Parathyroid adenoma (tissue), 2 donors: ENCODE results near the gene ATXN7L3.

ENCODE experiments used
- H2AFZ ChIP-seq: fragments of 300-600 bp; sonication (generic); one replicate; pipeline ENCODE4 v1.7.0; 2017; ENCODE audit warnings: antibody characterized with exemption, mild to moderate bottlenecking
- H3K27ac ChIP-seq: fragments of 300-600 bp; sonication (generic); one replicate; pipeline ENCODE4 v1.7.0; 2017
- H3K27me3 ChIP-seq: fragments of 300-600 bp; sonication (generic); one replicate; pipeline ENCODE4 v1.7.0; 2017; ENCODE audit warnings: low read length; ENCODE audit not compliant: control insufficient read depth, insufficient read depth
- H3K36me3 ChIP-seq: fragments of 300-600 bp; sonication (generic); one replicate; pipeline ENCODE4 v1.7.0; 2017; ENCODE audit warnings: low read length; ENCODE audit not compliant: control insufficient read depth, insufficient read depth
- H3K4me1 ChIP-seq: fragments of 300-600 bp; sonication (generic); one replicate; pipeline ENCODE4 v1.7.0; 2017; ENCODE audit warnings: control low read depth
- H3K4me2 ChIP-seq: fragments of 300-600 bp; sonication (generic); one replicate; pipeline ENCODE4 v1.7.0; 2017; ENCODE audit warnings: low read length
- H3K4me3 ChIP-seq: fragments of 300-600 bp; sonication (generic); one replicate; pipeline ENCODE4 v1.7.0; 2017; ENCODE audit warnings: low read depth, low read length
- H3K79me2 ChIP-seq: fragments of 300-600 bp; sonication (generic); one replicate; pipeline ENCODE4 v1.7.0; 2017; ENCODE audit warnings: control low read depth
- H3K9ac ChIP-seq: fragments of 300-600 bp; sonication (generic); one replicate; pipeline ENCODE4 v1.7.0; 2017; ENCODE audit warnings: mild to moderate bottlenecking
- H3K9me3 ChIP-seq: fragments of 300-600 bp; sonication (generic); one replicate; pipeline ENCODE4 v1.7.0; 2017; ENCODE audit warnings: low read length; ENCODE audit not compliant: control insufficient read depth
- TF ChIP-seq, protein P1 (sequence below): fragments of 300-600 bp; sonication (generic); IDR thresholded peaks from one replicate; pipeline ENCODE4 v1.7.0; 2017; ENCODE audit warnings: antibody characterized with exemption, mild to moderate bottlenecking
- donor health status: primary hyperparathyroidism.

Gene ATXN7L3

GRCh38 chr17:44191941-44192496 is 7.7 kb downstream of the ATXN7L3 start:
- H3K4me1 ChIP-seq, result no peaks in the 10 kb centered on the region
- H3K79me2 ChIP-seq, result no peaks in the 10 kb centered on the region
- no peak overlapping the region for H3K4me3 ChIP-seq
- H3K9ac ChIP-seq, result no peak overlapping the region
- H3K27ac ChIP-seq, result no peak overlapping the region
- H3K27me3 ChIP-seq, result no peaks in the 10 kb centered on the region
- H3K4me2 ChIP-seq, result no peak overlapping the region
- no peaks in the 10 kb centered on the region for H3K36me3 ChIP-seq
- no peak overlapping the region for H2AFZ ChIP-seq
- no peaks in the 10 kb centered on the region for H3K9me3 ChIP-seq
- TF ChIP-seq, protein P1, sequence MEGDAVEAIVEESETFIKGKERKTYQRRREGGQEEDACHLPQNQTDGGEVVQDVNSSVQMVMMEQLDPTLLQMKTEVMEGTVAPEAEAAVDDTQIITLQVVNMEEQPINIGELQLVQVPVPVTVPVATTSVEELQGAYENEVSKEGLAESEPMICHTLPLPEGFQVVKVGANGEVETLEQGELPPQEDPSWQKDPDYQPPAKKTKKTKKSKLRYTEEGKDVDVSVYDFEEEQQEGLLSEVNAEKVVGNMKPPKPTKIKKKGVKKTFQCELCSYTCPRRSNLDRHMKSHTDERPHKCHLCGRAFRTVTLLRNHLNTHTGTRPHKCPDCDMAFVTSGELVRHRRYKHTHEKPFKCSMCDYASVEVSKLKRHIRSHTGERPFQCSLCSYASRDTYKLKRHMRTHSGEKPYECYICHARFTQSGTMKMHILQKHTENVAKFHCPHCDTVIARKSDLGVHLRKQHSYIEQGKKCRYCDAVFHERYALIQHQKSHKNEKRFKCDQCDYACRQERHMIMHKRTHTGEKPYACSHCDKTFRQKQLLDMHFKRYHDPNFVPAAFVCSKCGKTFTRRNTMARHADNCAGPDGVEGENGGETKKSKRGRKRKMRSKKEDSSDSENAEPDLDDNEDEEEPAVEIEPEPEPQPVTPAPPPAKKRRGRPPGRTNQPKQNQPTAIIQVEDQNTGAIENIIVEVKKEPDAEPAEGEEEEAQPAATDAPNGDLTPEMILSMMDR, result no peak

GRCh38 chr17:44191369-44191768 is 8.3 kb downstream of the ATXN7L3 start:
- Histone ChIP-seq H3K9me3 (no peaks in the 10 kb centered on the region), H3K36me3 (no peaks in the 10 kb centered on the region), H3K4me1 (no peaks in the 10 kb centered on the region), H3K79me2 (no peaks in the 10 kb centered on the region), H3K27ac (no peak overlapping the region), H3K4me3 (no peak overlapping the region), H3K9ac (no peak overlapping the region), H2AFZ (no peak overlapping the region), H3K27me3 (no peaks in the 10 kb centered on the region), H3K4me2 (no peak overlapping the region)
- TF ChIP-seq, protein P1, result no peak

- H3K36me3 ChIP-seq, result no peaks in the 10 kb centered on the region
- H3K4me2 ChIP-seq, result no peak overlapping the region
- H3K9me3 ChIP-seq, result no peaks in the 10 kb centered on the region
- H3K79me2 ChIP-seq, result peaks cover under 1% of the 10 kb centered on the region
- H2AFZ ChIP-seq, result no peak overlapping the region
- H3K27me3 ChIP-seq, result no peaks in the 10 kb centered on the region
- H3K9ac ChIP-seq, result no peak overlapping the region
- peaks cover 3% of the 10 kb centered on the region for H3K4me1 ChIP-seq
- no peak overlapping the region for H3K27ac ChIP-seq
- TF ChIP-seq, protein P1, result no peak
- H3K4me3 ChIP-seq, result no peak overlapping the region
Observed at GRCh38 chr17:44190481-44190880, 9.2 kb downstream of the ATXN7L3 start.

DNA sequence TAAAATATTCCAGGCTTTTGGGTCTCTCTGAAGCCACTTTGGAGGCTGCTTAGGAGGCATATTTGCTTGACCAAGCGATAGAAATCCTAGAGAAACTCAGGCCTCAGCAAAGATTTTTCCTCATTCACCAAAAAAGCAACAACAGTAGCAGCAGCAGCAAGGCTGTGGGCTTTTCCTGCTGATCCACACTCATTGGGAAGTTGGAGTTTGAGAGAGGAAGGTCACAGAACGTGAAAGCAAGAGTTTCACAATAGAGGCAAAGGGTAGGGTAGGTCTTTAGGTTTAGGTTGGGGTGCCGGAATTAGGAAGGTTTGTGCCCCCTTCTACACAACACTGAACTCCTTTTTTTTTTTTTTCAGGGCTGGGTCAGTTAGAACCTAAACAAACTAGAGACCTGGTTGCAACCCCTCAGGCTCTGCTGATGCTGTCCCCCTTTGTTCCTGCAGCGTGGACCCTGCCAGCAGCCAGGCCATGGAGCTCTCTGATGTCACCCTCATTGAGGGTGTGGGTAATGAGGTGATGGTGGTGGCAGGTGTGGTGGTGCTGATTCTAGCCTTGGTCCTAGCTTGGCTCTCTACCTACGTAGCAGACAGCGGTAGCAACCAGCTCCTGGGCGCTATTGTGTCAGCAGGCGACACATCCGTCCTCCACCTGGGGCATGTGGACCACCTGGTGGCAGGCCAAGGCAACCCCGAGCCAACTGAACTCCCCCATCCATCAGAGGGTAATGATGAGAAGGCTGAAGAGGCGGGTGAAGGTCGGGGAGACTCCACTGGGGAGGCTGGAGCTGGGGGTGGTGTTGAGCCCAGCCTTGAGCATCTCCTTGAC is 10.9 kb downstream of the ATXN7L3 start:
- Histone ChIP-seq H3K9ac (no peak overlapping the region), H3K4me2 (no peak overlapping the region), H3K4me1 (peaks cover 12% of the 10 kb centered on the region), H2AFZ (no peak overlapping the region), H3K4me3 (no peak overlapping the region), H3K79me2 (peaks cover 4% of the 10 kb centered on the region), H3K27me3 (no peaks in the 10 kb centered on the region), H3K27ac (no peak overlapping the region), H3K9me3 (no peaks in the 10 kb centered on the region), H3K36me3 (no peaks in the 10 kb centered on the region)
- TF ChIP-seq, protein P1, result no peak
